ENCODE measurements around the gene ZCCHC14. TPM values are rescaled to one million over a fixed set of nuclear protein-coding genes. Genes with fewer than 3 reads are reported as not detected.
"Not testable (repeated sequence)": the region's sequence is repeated elsewhere in the genome, so short reads cannot be mapped to it uniquely, and the experiment has no call there.

The ZCCHC14 gene
- total RNA-seq, 2 experiments from 2014 or later, result 16.4 to 18.3 TPM

- Mint-ChIP-seq H3K27ac (peak overlapping the region; percentile 52), H3K27me3 (no peaks in the 10 kb centered on the region), H3K9me3 (no peaks in the 10 kb centered on the region), H3K4me3 (peak overlapping the region; percentile 35), H3K36me3 (ENCODE audit: low read depth) (peaks cover 19% of the 10 kb centered on the region), H3K4me1 (ENCODE audit: low read depth) (peaks cover 82% of the 10 kb centered on the region)
- no peak for ATAC-seq (ENCODE audit: poor library complexity)
- H3K4me1 ChIP-seq (ENCODE audit: insufficient read depth, low read length), result peaks cover 29% of the 10 kb centered on the region
- intact Hi-C loops (cut with DNase I, micrococcal nuclease), result no loop called here
- no peaks in the 10 kb centered on the region for H3K27me3 ChIP-seq (ENCODE audit: control insufficient read depth in 1 of 2, insufficient read depth in 2 of 2, low read length in 2 of 2)
- POLR2A ChIA-PET, result no interaction called here
- no peaks in the 10 kb centered on the region for H3K9me3 ChIP-seq (ENCODE audit: control insufficient read depth in 1 of 2, insufficient read depth in 1 of 2, low read length in 2 of 2)
- no peak for TF ChIP-seq CTCF (IDR thresholded peaks at IDR 0.05)
- H3K36me3 ChIP-seq (ENCODE audit: insufficient read depth, low read length), result no peaks in the 10 kb centered on the region
- H3K4me3 ChIP-seq (ENCODE audit: low read length), result no peak overlapping the region
- DNase-seq, result no peak
- no peak overlapping the region for H3K27ac ChIP-seq (ENCODE audit: low read depth in 1 of 2, low read length in 2 of 2)
- CTCF ChIA-PET, result no interaction called here
These were observed 8.1 kb downstream of the ZCCHC14 start for GRCh38 chr16:87484487-87485331.

GRCh38 chr16:87483481-87483880 is 9.3 kb downstream of the ZCCHC14 start:
- ATAC-seq (ENCODE audit: poor library complexity) (no peak), DNase-seq (no peak)
- Mint-ChIP-seq H3K27ac (no peak overlapping the region), H3K9me3 (no peaks in the 10 kb centered on the region), H3K4me3 (no peak overlapping the region), H3K27me3 (no peaks in the 10 kb centered on the region), H3K4me1 (ENCODE audit: low read depth) (peaks cover 70% of the 10 kb centered on the region), H3K36me3 (ENCODE audit: low read depth) (peaks cover 26% of the 10 kb centered on the region)
- Histone ChIP-seq H3K9me3 (ENCODE audit: control insufficient read depth in 1 of 2, insufficient read depth in 1 of 2, low read length in 2 of 2) (no peaks in the 10 kb centered on the region), H3K4me3 (ENCODE audit: low read length) (no peak overlapping the region), H3K27me3 (ENCODE audit: control insufficient read depth in 1 of 2, insufficient read depth in 2 of 2, low read length in 2 of 2) (no peaks in the 10 kb centered on the region), H3K27ac (ENCODE audit: low read depth in 1 of 2, low read length in 2 of 2) (no peak overlapping the region), H3K4me1 (ENCODE audit: insufficient read depth, low read length) (peaks cover 21% of the 10 kb centered on the region), H3K36me3 (ENCODE audit: insufficient read depth, low read length) (no peaks in the 10 kb centered on the region)
- POLR2A ChIA-PET, result no interaction called here
- CTCF ChIA-PET, result no interaction called here
- no peak for TF ChIP-seq CTCF (IDR thresholded peaks at IDR 0.05)
- intact Hi-C loops (cut with DNase I, micrococcal nuclease), result no loop called here

GRCh38 chr16:87482670-87483069 is 10.2 kb downstream of the ZCCHC14 start:
- POLR2A ChIA-PET; H3K27me3 Mint-ChIP-seq; DNase-seq; H3K9me3 Mint-ChIP-seq; H3K27ac ChIP-seq (ENCODE audit: low read depth in 1 of 2, low read length in 2 of 2); H3K27ac Mint-ChIP-seq; CTCF ChIA-PET; H3K36me3 ChIP-seq (ENCODE audit: insufficient read depth, low read length); H3K4me3 Mint-ChIP-seq; H3K9me3 ChIP-seq (ENCODE audit: control insufficient read depth in 1 of 2, insufficient read depth in 1 of 2, low read length in 2 of 2); ATAC-seq (ENCODE audit: poor library complexity); H3K4me3 ChIP-seq (ENCODE audit: low read length); H3K27me3 ChIP-seq (ENCODE audit: control insufficient read depth in 1 of 2, insufficient read depth in 2 of 2, low read length in 2 of 2); intact Hi-C loops (cut with DNase I, micrococcal nuclease): not testable (repeated sequence)
- H3K4me1 ChIP-seq (ENCODE audit: insufficient read depth, low read length), result peaks cover 19% of the 10 kb centered on the region
- Mint-ChIP-seq H3K36me3 (ENCODE audit: low read depth) (peaks cover 26% of the 10 kb centered on the region), H3K4me1 (ENCODE audit: low read depth) (peaks cover 74% of the 10 kb centered on the region)

GRCh38 chr16:87482266-87482665 is 10.6 kb downstream of the ZCCHC14 start:
- POLR2A ChIA-PET, result no interaction called here
- Histone ChIP-seq H3K9me3 (ENCODE audit: control insufficient read depth in 1 of 2, insufficient read depth in 1 of 2, low read length in 2 of 2) (no peaks in the 10 kb centered on the region), H3K4me3 (ENCODE audit: low read length) (no peak overlapping the region), H3K4me1 (ENCODE audit: insufficient read depth, low read length) (peaks cover 15% of the 10 kb centered on the region), H3K27ac (ENCODE audit: low read depth in 1 of 2, low read length in 2 of 2) (no peak overlapping the region), H3K36me3 (ENCODE audit: insufficient read depth, low read length) (no peaks in the 10 kb centered on the region), H3K27me3 (ENCODE audit: control insufficient read depth in 1 of 2, insufficient read depth in 2 of 2, low read length in 2 of 2) (no peaks in the 10 kb centered on the region)
- ATAC-seq (ENCODE audit: poor library complexity), result no peak
- CTCF ChIA-PET, result no interaction called here
- peaks cover 26% of the 10 kb centered on the region for H3K36me3 Mint-ChIP-seq (ENCODE audit: low read depth)
- no peak for DNase-seq
- TF ChIP-seq CTCF (IDR thresholded peaks at IDR 0.05), result no peak
- H3K4me1 Mint-ChIP-seq (ENCODE audit: low read depth), result peaks cover 74% of the 10 kb centered on the region
- H3K9me3 Mint-ChIP-seq, result no peaks in the 10 kb centered on the region
- no peak overlapping the region for H3K4me3 Mint-ChIP-seq
- H3K27me3 Mint-ChIP-seq, result no peaks in the 10 kb centered on the region
- intact Hi-C loops (cut with DNase I, micrococcal nuclease), result no loop called here
- no peak overlapping the region for H3K27ac Mint-ChIP-seq

GRCh38 chr16:87481711-87482110 is 11.1 kb downstream of the ZCCHC14 start:
- H3K27ac Mint-ChIP-seq; H3K9me3 ChIP-seq (ENCODE audit: control insufficient read depth in 1 of 2, insufficient read depth in 1 of 2, low read length in 2 of 2); CTCF ChIA-PET; ATAC-seq (ENCODE audit: poor library complexity); H3K4me3 ChIP-seq (ENCODE audit: low read length); H3K27ac ChIP-seq (ENCODE audit: low read depth in 1 of 2, low read length in 2 of 2); H3K27me3 Mint-ChIP-seq; intact Hi-C loops (cut with DNase I, micrococcal nuclease); H3K36me3 ChIP-seq (ENCODE audit: insufficient read depth, low read length); H3K27me3 ChIP-seq (ENCODE audit: control insufficient read depth in 1 of 2, insufficient read depth in 2 of 2, low read length in 2 of 2); H3K9me3 Mint-ChIP-seq; POLR2A ChIA-PET; H3K4me3 Mint-ChIP-seq; DNase-seq: not testable (repeated sequence)
- H3K4me1 ChIP-seq (ENCODE audit: insufficient read depth, low read length), result peaks cover 14% of the 10 kb centered on the region
- H3K36me3 Mint-ChIP-seq (ENCODE audit: low read depth), result peaks cover 26% of the 10 kb centered on the region
- peaks cover 68% of the 10 kb centered on the region for H3K4me1 Mint-ChIP-seq (ENCODE audit: low read depth)

Measured in CD4-positive, alpha-beta T cell (primary cell).